Measurements from ENCODE around the gene SH2D5.
A peak's percentile ranks its signal among the peaks of the same experiment; 100 is the strongest.

The SH2D5 gene

DNA sequence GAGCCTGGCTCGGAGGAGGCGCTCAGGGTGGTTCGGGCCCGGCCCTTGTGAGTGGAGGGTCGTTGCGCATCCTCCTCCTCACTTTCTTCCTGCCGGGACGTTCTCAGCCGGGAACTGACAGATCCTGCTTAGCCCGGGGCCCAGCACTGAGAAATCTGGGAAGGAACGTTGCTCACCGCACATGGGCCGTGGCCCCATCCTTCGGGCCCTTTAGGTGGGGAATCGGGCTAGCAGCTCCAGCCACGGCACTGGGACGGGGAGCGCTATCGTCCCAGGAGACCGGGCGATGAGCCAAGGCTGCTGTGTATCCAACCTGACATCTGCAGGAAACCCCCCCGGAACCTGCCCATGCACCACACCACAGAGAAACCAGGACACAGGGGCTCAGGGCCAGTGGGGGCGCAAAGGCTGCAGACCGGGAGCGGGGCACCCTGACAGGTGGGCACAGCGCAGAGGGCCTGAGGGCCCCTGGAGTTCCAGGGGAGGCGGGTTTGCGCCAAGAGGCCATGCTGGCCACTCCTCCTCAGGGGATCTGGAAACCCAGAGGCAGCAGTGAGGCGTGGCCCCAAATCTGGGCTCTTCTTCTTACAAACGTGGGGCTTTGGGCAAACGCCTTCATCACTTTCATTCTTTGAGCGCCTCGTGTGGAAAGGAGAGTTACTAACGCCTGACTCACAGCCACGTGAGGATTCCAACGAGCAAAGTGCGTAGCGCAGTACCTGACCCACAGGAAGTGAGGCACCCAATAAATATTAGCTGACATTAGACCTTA lies at the start of gene SH2D5:
SH2D5 (minus strand) TSS at position 116 of the 772 bp plus-strand sequence. CDS start 4,659 bp downstream, outside the sequence.
- Mint-ChIP-seq H3K36me3 (ENCODE audit: low read depth) (peaks cover 15% of the 10 kb centered on the region), H3K4me1 (ENCODE audit: low read depth) (peaks cover 21% of the 10 kb centered on the region), H3K27ac (peak within 1 kb of the TSS; percentile 45), H3K9me3 (no peaks in the 10 kb centered on the region), H3K4me3 (peak within 1 kb of the TSS; percentile 83), H3K27me3 (peaks cover 21% of the 10 kb centered on the region)

DNA sequence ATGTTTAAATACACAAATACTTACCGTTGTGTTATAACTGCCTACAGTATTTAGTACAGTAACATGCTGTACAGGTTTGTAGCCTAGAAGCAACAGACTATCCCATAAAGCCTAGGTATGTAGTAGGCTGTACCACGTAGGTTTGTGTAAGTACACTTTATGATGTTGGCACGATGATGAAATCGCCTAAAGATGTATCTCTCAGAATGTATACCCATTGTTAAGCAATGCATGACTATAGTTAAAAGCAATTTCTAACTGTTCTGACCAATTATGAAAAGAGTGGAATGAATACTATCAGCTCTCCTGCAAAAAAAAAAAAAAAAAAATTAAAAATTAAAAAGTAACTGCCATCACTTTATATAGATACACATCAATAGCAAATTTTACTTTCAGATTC lies 43.2 kb upstream of the SH2D5 start:
- Mint-ChIP-seq H3K4me1 (ENCODE audit: low read depth) (peaks cover 15% of the 10 kb centered on the region), H3K36me3 (ENCODE audit: low read depth) (peaks cover 87% of the 10 kb centered on the region), H3K4me3 (no peak overlapping the region), H3K27ac (no peak overlapping the region), H3K27me3 (no peaks in the 10 kb centered on the region), H3K9me3 (no peaks in the 10 kb centered on the region)

DNA sequence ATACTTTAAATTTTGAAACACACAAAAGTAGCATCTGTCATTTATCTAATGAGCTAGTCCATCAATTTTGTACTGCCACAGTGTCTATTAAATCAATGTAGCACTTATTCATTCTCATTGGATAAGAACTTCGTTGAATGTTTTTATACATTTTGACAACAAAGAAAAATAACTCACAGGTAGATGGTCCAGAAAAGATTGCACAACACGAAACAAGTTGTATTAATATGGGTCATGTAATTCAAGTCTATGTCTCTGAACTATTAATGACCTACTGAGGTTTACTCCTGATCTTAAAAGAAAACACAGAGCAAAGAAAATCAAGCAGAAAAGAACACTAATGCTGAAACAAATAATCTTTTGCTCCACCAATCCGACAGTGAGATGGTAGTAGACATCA lies 39.3 kb upstream of the SH2D5 start:
- Mint-ChIP-seq H3K4me3 (no peak overlapping the region), H3K36me3 (ENCODE audit: low read depth) (peaks cover 74% of the 10 kb centered on the region), H3K9me3 (no peaks in the 10 kb centered on the region), H3K27ac (no peak overlapping the region), H3K27me3 (no peaks in the 10 kb centered on the region), H3K4me1 (ENCODE audit: low read depth) (no peaks in the 10 kb centered on the region)

DNA sequence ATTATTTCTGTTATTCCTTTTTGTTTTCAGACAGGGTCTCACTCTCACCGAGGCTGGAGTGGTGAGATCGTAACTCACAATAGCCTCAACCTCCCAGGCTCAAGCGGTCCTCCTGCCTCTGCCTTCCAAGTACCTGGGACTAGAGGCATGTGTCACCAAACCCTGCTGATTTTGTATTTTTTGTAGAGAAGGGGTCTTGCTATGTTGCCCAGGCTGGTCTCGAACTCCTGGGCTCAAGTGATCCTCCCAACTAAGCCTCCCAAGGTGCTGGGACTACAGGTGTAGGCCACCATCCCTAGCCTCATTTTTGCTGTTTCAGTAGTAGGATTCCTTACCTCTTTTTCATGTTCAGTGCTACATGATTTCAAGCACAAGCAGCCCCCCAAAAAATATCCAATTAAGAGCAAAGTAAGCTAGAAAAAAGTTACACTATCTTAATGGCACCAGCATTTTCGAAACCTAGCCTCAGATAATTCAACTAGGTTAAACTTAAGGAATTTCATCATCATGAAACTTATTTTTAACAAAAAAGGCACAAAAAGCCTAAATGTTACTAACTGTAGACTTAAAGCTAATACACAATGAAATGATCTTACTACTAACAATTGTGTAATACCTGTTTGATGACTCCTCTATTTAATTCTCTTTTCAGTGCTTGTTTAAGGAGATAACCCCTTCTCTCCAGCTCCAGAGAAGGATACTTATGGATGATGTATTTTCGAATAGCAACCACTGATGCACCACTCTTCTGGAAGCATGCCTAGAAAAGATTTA lies 38.0 kb upstream of the SH2D5 start:
- H3K27ac Mint-ChIP-seq = no peak overlapping the region
- H3K4me1 Mint-ChIP-seq (ENCODE audit: low read depth) = no peaks in the 10 kb centered on the region
- H3K36me3 Mint-ChIP-seq (ENCODE audit: low read depth) = peaks cover 75% of the 10 kb centered on the region
- no peak overlapping the region for H3K4me3 Mint-ChIP-seq
- no peaks in the 10 kb centered on the region for H3K9me3 Mint-ChIP-seq
- H3K27me3 Mint-ChIP-seq = no peaks in the 10 kb centered on the region

DNA sequence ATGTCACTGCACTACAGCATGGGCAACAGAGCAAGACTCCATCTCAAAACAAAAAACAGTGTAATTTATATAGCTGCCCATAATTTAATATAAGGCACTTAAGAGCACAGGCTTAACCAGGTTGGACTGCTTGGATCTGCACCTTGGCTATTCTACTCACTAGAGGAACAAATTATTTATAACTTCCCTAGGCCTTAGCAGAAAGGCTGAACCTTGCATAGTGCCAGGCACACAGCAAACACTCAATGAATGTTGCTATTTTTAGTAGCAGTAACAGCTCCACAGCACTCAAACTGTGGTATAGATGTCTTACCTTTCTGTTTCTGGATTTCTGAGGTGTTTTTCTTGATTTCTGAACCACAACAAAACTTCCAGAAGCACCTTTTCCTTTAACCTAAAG lies 34.8 kb upstream of the SH2D5 start:
- H3K27me3 Mint-ChIP-seq = no peaks in the 10 kb centered on the region
- no peaks in the 10 kb centered on the region for H3K4me1 Mint-ChIP-seq (ENCODE audit: low read depth)
- no peak overlapping the region for H3K27ac Mint-ChIP-seq
- H3K9me3 Mint-ChIP-seq = no peaks in the 10 kb centered on the region
- H3K36me3 Mint-ChIP-seq (ENCODE audit: low read depth) = peaks cover 70% of the 10 kb centered on the region
- no peak overlapping the region for H3K4me3 Mint-ChIP-seq

DNA sequence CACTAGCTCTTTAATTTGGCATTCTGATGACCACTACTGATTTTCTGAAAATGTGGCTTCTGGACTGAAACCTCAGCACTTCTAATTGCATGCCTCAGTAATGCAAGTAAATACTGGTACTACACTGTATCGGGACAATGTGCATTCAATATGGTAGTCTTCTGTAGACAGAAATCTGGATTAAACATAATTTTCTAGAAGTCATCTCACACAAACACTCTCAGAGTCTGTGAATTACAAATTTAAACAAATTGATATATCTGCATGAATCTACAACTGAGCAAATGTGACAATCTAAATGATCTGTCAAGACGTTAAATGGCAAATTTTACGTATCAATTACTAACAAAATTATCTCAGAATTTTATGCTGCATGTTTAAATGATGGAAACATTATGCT lies 30.9 kb upstream of the SH2D5 start:
- Mint-ChIP-seq H3K36me3 (ENCODE audit: low read depth) (peaks cover 74% of the 10 kb centered on the region), H3K4me3 (no peak overlapping the region), H3K27ac (no peak overlapping the region), H3K4me1 (ENCODE audit: low read depth) (no peaks in the 10 kb centered on the region), H3K27me3 (no peaks in the 10 kb centered on the region), H3K9me3 (no peaks in the 10 kb centered on the region)

DNA sequence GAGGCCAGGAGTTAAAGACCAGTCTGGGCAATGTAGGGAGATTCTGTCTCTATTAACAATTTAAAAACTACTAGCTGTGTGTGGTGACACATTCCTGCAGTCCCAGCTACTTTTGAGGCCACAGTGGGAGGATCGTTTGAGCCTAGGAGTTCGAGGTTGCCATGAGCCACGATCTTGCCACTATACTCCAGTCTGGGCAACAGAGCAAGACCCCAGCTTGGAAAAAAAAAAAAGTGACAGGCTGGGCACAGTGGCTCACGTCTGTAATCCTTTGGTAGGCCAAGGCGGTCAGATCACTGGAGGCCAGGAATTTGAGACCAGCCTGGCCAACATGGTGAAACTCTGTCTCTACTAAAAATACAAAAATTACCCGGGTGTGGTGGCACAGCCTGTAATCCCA lies 27.8 kb upstream of the SH2D5 start:
- Mint-ChIP-seq H3K9me3 (no peaks in the 10 kb centered on the region), H3K4me3 (no peak overlapping the region), H3K27me3 (no peaks in the 10 kb centered on the region), H3K36me3 (ENCODE audit: low read depth) (peaks cover 69% of the 10 kb centered on the region), H3K27ac (no peak overlapping the region), H3K4me1 (ENCODE audit: low read depth) (no peaks in the 10 kb centered on the region)

DNA sequence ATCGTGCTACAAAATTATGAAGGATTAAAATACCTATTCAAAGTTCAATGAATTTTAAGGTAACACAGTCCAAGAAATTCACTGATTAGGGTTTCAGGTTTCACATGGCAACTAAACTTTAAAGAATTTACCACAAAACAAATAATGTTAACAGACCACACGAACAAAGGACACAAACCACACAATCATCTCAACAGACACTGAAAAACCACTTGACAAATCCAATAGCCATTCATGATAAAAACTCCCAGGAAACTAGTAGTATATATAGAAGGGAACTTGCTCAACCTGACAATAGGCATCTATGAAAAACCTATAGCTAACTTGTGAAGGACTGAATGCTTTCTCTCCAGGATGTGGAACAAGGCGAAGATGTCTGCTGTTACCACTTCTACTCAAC lies 21.1 kb upstream of the SH2D5 start:
- Mint-ChIP-seq H3K27me3 (no peaks in the 10 kb centered on the region), H3K27ac (no peak overlapping the region), H3K4me1 (ENCODE audit: low read depth) (no peaks in the 10 kb centered on the region), H3K36me3 (ENCODE audit: low read depth) (peaks cover 43% of the 10 kb centered on the region), H3K4me3 (no peak overlapping the region), H3K9me3 (no peaks in the 10 kb centered on the region)

DNA sequence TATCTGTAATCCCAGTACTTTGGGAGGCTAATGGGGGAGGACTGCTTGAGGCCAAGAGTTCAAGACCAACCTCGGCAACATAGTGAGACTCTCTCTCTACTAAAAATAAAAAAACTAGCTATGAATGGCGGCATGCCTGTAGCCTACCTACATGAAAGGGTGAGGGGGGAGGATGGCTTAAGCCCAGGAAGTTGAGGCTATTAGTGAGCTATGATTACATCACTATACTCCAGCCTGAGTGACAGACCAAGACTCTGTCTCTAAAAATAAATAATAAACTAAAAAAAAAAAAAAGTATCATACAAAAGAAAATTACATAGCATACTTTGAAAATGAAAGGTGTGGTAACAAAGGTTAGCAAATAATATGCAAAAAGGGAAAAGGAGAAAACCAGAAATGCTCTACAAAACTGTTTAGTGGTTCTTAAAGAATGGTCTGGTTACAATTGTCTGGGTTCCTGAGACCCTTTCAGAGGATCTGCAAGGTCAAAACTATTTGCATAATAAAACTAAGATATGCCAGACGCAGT lies 19.0 kb upstream of the SH2D5 start:
- Mint-ChIP-seq H3K36me3 (ENCODE audit: low read depth) (peaks cover 59% of the 10 kb centered on the region), H3K27ac (no peak overlapping the region), H3K4me1 (ENCODE audit: low read depth) (no peaks in the 10 kb centered on the region), H3K9me3 (no peaks in the 10 kb centered on the region), H3K27me3 (no peaks in the 10 kb centered on the region), H3K4me3 (no peak overlapping the region)

DNA sequence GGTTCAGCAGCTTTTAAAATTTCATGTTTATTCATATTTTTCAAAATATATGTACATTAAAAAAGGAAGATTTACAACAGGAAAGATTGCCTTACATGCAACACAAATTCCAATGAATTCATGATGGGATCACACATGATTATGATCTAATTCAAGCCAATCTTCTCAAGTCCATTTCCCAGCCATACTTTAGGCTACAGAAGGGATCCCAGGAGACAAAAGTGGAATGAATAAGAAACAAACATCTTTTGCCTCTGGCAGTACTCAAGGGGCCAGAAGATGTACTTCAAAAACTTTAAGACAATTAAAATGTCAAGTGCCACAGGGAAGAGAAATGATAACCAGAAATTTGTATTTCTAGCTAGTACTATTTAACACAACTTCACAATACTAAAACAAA lies 10.2 kb upstream of the SH2D5 start:
- no peaks in the 10 kb centered on the region for H3K9me3 Mint-ChIP-seq
- H3K36me3 Mint-ChIP-seq (ENCODE audit: low read depth) = peaks cover 68% of the 10 kb centered on the region
- H3K4me1 Mint-ChIP-seq (ENCODE audit: low read depth) = no peaks in the 10 kb centered on the region
- H3K4me3 Mint-ChIP-seq = no peak overlapping the region
- no peaks in the 10 kb centered on the region for H3K27me3 Mint-ChIP-seq
- peak overlapping the region; percentile 26 for H3K27ac Mint-ChIP-seq

DNA sequence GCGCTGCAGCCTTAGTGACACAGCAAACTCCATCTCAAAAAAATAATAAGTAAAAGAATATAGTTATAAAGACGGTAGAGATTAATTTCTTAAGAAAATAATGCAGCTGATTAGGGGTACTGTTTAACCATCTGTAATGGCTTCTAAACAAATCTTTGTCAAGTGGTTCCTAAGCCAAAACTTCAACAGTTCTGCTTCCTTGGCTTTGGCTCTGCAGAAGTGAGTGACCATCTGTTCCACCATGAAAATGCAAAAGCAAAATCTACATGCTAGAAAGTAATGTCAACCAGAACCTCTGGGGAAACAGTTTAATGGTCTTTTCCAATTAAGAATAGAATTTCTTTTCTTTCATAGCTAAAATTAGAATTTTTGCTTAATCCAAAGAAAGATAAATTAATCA lies 8.3 kb upstream of the SH2D5 start:
- no peaks in the 10 kb centered on the region for H3K27me3 Mint-ChIP-seq
- H3K4me3 Mint-ChIP-seq = no peak overlapping the region
- H3K36me3 Mint-ChIP-seq (ENCODE audit: low read depth) = peaks cover 63% of the 10 kb centered on the region
- H3K9me3 Mint-ChIP-seq = no peaks in the 10 kb centered on the region
- no peak overlapping the region for H3K27ac Mint-ChIP-seq
- H3K4me1 Mint-ChIP-seq (ENCODE audit: low read depth) = no peaks in the 10 kb centered on the region

DNA sequence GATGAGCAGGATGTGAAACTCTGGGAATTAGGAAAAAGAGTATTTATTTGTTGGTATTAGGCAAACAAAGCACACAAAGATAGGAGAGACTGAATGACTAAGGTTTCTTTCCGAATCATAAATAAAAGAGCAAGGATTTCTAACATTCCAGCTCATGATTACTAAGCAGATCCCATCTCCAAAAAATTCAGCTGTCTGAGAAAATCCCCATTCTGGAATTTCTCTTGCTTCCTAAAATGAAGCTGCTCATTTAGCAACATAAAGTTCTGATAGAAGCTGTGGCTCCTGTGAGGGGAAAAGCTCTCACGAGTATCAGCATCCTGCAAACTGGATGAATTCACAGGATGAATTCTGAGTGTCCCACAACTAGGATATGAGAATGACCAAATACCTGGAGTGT lies 6.7 kb upstream of the SH2D5 start:
- H3K4me3 Mint-ChIP-seq = no peak overlapping the region
- peaks cover 52% of the 10 kb centered on the region for H3K36me3 Mint-ChIP-seq (ENCODE audit: low read depth)
- no peaks in the 10 kb centered on the region for H3K27me3 Mint-ChIP-seq
- no peaks in the 10 kb centered on the region for H3K4me1 Mint-ChIP-seq (ENCODE audit: low read depth)
- no peak overlapping the region for H3K27ac Mint-ChIP-seq
- no peaks in the 10 kb centered on the region for H3K9me3 Mint-ChIP-seq

DNA sequence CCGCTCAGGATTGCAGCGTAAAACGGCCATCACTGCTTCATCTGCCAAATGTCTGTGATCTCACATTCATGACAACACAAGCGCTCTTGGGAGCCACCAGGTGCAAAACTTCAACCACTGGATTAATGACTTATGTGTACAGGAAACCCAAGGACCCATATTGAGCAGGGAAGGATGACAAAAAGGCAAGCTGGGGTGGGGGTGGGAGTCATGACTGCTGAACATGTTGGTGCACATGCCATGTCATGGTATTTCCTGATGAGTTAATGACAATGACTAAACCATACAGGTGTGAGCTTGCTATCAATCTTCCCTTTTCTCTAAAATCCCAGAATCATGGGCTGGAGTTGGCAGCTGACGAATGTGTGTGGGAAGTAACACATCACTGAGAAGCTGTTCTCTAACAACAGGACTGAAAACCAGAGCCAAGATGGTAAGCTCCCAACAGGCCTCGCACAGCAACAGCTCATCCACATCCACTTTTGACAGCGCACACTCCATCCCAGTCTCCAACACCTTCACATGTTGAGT lies 3.1 kb upstream of the SH2D5 start:
- Mint-ChIP-seq H3K27me3 (peaks cover 6% of the 10 kb centered on the region), H3K36me3 (ENCODE audit: low read depth) (peaks cover 26% of the 10 kb centered on the region), H3K9me3 (no peaks in the 10 kb centered on the region), H3K4me3 (no peak overlapping the region), H3K27ac (no peak overlapping the region), H3K4me1 (ENCODE audit: low read depth) (peaks cover 19% of the 10 kb centered on the region)

DNA sequence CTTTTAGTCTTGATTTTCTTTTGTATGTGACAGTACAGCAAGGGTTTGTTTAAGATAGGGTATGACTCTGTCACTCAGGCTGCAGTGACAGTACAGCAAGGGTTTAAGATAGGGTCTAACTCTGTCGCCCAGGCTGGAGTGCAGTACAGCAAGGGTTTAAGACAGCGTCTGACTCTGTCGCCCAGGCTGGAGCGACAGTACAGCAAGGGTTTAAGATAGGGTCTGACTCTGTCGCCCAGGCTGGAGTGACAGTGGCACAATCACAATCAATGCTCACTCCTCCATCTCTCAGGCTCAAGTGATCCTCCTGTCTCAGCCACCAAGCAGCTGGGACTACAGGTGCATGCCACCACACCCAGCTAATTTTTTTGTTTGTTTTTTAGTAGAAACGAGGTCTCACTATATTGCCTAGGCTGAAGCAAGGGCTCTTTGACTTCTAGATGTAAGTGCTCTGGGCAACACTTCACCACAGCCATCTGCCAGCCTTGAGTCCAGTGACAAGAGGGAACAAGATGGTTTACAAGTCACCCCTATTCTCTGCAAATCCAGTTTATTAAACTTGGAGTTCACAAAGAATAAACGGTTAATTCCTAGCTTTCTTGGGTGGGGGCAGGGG lies 965 bp upstream of the SH2D5 start:
- Mint-ChIP-seq H3K4me3 (peak overlapping the region; percentile 83), H3K27ac (peak overlapping the region; percentile 45), H3K27me3 (peaks cover 16% of the 10 kb centered on the region), H3K9me3 (no peaks in the 10 kb centered on the region), H3K4me1 (ENCODE audit: low read depth) (peaks cover 21% of the 10 kb centered on the region), H3K36me3 (ENCODE audit: low read depth) (peaks cover 15% of the 10 kb centered on the region)

DNA sequence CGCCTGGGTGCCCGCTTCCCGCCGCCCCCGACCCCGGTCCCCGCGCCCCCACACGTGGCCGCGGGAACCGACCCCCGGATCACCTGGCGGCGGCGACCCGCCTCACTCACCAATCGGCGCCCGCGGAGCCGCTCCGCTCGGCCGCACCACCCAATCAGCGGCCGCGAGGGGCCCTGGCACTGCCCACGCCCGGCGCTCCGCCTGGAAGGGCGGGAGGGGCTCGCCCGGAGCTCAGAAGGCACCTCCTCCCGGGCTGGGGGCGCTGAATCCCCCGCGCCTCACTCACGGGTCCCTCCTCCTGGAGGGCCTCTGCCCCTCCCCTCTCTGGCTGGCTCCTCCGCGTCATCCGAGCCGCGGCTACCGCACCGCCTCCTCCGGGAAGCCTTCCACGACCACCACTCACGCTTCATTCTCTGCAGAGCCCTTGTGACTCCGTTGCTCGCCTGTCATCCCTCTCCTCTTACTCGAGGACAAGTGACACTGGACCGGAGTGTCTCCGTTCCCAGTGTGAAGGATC lies 374 bp downstream of the SH2D5 start:
- Mint-ChIP-seq H3K27ac (peak overlapping the region; percentile 36), H3K4me1 (ENCODE audit: low read depth) (peaks cover 21% of the 10 kb centered on the region), H3K36me3 (ENCODE audit: low read depth) (peaks cover 15% of the 10 kb centered on the region), H3K27me3 (peaks cover 21% of the 10 kb centered on the region), H3K4me3 (peak overlapping the region; percentile 83), H3K9me3 (no peaks in the 10 kb centered on the region)
